Panc1 (cell line): ENCODE data around the gene LDB2. TPM values are rescaled to one million over a fixed set of nuclear protein-coding genes. Genes with fewer than 3 reads are reported as not detected.
A peak's percentile ranks its signal among the peaks of the same experiment; 100 is the strongest.

ENCODE experiments used
- ATAC-seq: fragments of 200-7000 bp; cut with Tn5 transposase; 2 replicates; pipeline ENCODE4 v1.9.1; 2020; ENCODE audit warnings: mild to moderate bottlenecking, moderate library complexity
- BruUV-seq: library from RNA; stranded (reverse); fragments of 400-500 nt; replicated peaks from 2 replicates; lab custom pipeline; 2021; lab: Mats Ljungman, UMichigan
- CTCF ChIA-PET: fragments of 300-600 bp; sonication (Branson Sonifier 250); formaldehyde crosslinking; loops from one replicate; lab custom pipeline; 2022; ENCODE audit warnings: antibody characterized with exemption; lab: Charles Lee
- POLR2A ChIA-PET: fragments of 300-600 bp; sonication (Branson Sonifier 250); formaldehyde crosslinking; loops from one replicate; lab custom pipeline; 2022; ENCODE audit warnings: antibody characterized with exemption; lab: Charles Lee
- DNase-seq: peaks from one replicate; pipeline ENCODE4 v3.0.0-alpha.2; 2010; ENCODE audit warnings: low read depth, low spot score
- H3K27ac ChIP-seq: 2 replicates; pipeline ENCODE4 v1.5.1; 2011; ENCODE audit warnings: mild to moderate bottlenecking, low read length, inconsistent platforms
- H3K27me3 ChIP-seq: fragments of 200-500 bp; sonication (Bioruptor generic); 2 replicates; pipeline ENCODE4 v1.6.0; 2014; ENCODE audit warnings: low read length, inconsistent platforms; ENCODE audit not compliant: control insufficient read depth, insufficient read depth
- H3K36me3 ChIP-seq: fragments of 200-500 bp; sonication (Bioruptor generic); 2 replicates; pipeline ENCODE4 v1.5.1; 2014; ENCODE audit warnings: inconsistent platforms, mild to moderate bottlenecking, low read length, moderate library complexity; ENCODE audit not compliant: control insufficient read depth, insufficient read depth
- H3K4me1 ChIP-seq: 2 replicates; pipeline ENCODE4 v1.5.1; 2011; ENCODE audit warnings: inconsistent platforms, mild to moderate bottlenecking, low read length, moderate library complexity; ENCODE audit not compliant: control insufficient read depth, insufficient read depth
- H3K4me3 ChIP-seq, 2 experiments: 2 replicates each; pipeline ENCODE4 v1.5.1; 2011 to 2012; ENCODE audit warnings: low read depth in 2 of 2, low read length in 2 of 2, mild to moderate bottlenecking in 2 of 2, inconsistent platforms in 1 of 2, moderate library complexity in 1 of 2
- H3K9me3 ChIP-seq: fragments of 200-500 bp; sonication (Bioruptor generic); 2 replicates; pipeline ENCODE4 v1.5.1; 2014; ENCODE audit warnings: low read depth, mild to moderate bottlenecking, inconsistent platforms, low read length, moderate library complexity; ENCODE audit not compliant: control insufficient read depth, insufficient read depth
- CTCF ChIP-seq: fragments of 450-650 bp; IDR thresholded peaks from 2 replicates; pipeline ENCODE4 v1.5.1; 2017; ENCODE audit warnings: mild to moderate bottlenecking
- POLR2AphosphoS5 ChIP-seq: IDR thresholded peaks from 2 replicates; pipeline ENCODE4 v1.6.1; 2012; ENCODE audit warnings: mild to moderate bottlenecking, low read depth, low read length, moderate library complexity
- REST ChIP-seq, 2 experiments: IDR thresholded peaks; 2 replicates each; pipeline ENCODE4 v1.6.1; 2011 to 2012; ENCODE audit warnings: low read depth in 2 of 2, control low read depth in 1 of 2, low read length in 1 of 2, mild to moderate bottlenecking in 1 of 2, moderate library complexity in 1 of 2; ENCODE audit not compliant: insufficient read depth in 1 of 2
- SIN3A ChIP-seq: IDR thresholded peaks from 2 replicates; pipeline ENCODE4 v1.6.1; 2012; ENCODE audit warnings: low read depth, mild to moderate bottlenecking, low read length, moderate library complexity, borderline replicate concordance; ENCODE audit not compliant: insufficient read depth
- TCF7L2 ChIP-seq: IDR thresholded peaks from 2 replicates; pipeline ENCODE4 v1.6.1; 2011; ENCODE audit warnings: mild to moderate bottlenecking, low read depth, low read length, inconsistent platforms
- in situ Hi-C: cut with HindIII; loops from 2 replicates; pipeline ENCODE4 v1.10.0; 2016; ENCODE audit warnings: low sequenced_read_pairs, low pct_unique_long_range_greater_than_20kb
- intact Hi-C: fragments of 100-400 bp; cut with micrococcal nuclease; formaldehyde crosslinking; loops from one replicate; pipeline ENCODE4 v1.10.0; 2022; ENCODE audit not compliant: unreplicated experiment
- total RNA-seq: library from RNA; stranded (reverse); gene quantifications from one replicate; pipeline ENCODE4 v1.2.1, GENCODE V29; 2021; ENCODE audit not compliant: unreplicated experiment

The LDB2 gene
- total RNA-seq, 1 experiment from 2014 or later = not detected

- Histone ChIP-seq H3K4me1 (no peaks in the 10 kb centered on the region), H3K4me3 (no peak overlapping the region), H3K9me3 (no peaks in the 10 kb centered on the region), H3K27ac (no peak overlapping the region), H3K27me3 (no peaks in the 10 kb centered on the region), H3K36me3 (no peaks in the 10 kb centered on the region)
- no TSS peak for BruUV-seq
- no peak for ATAC-seq
- POLR2A ChIA-PET = no interaction called here
- CTCF ChIA-PET = interaction anchor here (0.6 kb wide), 1 partner anchor 74 kb away, joined by 3 read pairs; no protein-coding TSS in a partner anchor
- no peak for DNase-seq
- TF ChIP-seq CTCF (no peak), TCF7L2 (no peak), REST (IDR thresholded peaks at IDR 0.05; ENCODE audit: insufficient read depth in 1 of 2, low read depth in 2 of 2, low read length in 1 of 2) (no peak), POLR2AphosphoS5 (no peak), SIN3A (no peak)
- in situ Hi-C loops (no loop called here), intact Hi-C loops (no loop called here)
Measured at GRCh38 chr4:16916031-16916430, 17.6 kb upstream of the LDB2 start.

- Histone ChIP-seq H3K27me3 (no peaks in the 10 kb centered on the region), H3K4me1 (no peaks in the 10 kb centered on the region), H3K36me3 (no peaks in the 10 kb centered on the region), H3K27ac (no peak overlapping the region), H3K4me3 (no peak overlapping the region), H3K9me3 (no peaks in the 10 kb centered on the region)
- BruUV-seq = no TSS peak
- DNase-seq (no peak), ATAC-seq (no peak)
- intact Hi-C loops = no loop called here
- CTCF ChIA-PET = no interaction called here
- TF ChIP-seq POLR2AphosphoS5 (no peak), CTCF (peak; percentile 25; the same call in 1 of the 2 replicates)
- in situ Hi-C loops = no loop called here
- POLR2A ChIA-PET = no interaction called here
Measured at GRCh38 chr4:16914208-16914607, 15.8 kb upstream of the LDB2 start.
